Measurements from ENCODE around the gene RAP1GAP.

Gene RAP1GAP

GRCh38 chr1:21661886-21662285 lies 7.3 kb downstream of the RAP1GAP start:
- DNase-seq: no peak

DNA sequence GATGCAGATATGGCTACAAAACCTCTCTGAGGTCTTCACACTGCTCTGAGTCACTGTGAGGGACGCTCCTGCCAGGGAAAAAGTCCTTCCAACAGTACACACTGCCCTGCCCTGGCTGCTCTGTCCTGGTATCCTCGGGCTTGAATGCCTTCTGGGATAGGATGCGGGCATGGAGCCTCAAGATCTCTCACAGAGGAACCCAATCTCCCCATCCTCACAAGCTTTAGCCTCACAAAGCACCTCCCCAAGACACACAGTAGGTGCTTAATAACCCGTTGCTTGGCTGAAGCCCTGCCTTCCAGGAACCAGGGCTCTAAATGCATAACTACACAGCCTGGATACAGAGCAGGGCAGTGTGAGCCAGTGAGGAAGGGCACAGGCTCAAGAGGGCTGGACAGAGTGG lies 9.2 kb downstream of the RAP1GAP start:
- no peak for DNase-seq

GRCh38 chr1:21659099-21659923 lies 9.8 kb downstream of the RAP1GAP start:
- peak; percentile 33 for DNase-seq

DNA sequence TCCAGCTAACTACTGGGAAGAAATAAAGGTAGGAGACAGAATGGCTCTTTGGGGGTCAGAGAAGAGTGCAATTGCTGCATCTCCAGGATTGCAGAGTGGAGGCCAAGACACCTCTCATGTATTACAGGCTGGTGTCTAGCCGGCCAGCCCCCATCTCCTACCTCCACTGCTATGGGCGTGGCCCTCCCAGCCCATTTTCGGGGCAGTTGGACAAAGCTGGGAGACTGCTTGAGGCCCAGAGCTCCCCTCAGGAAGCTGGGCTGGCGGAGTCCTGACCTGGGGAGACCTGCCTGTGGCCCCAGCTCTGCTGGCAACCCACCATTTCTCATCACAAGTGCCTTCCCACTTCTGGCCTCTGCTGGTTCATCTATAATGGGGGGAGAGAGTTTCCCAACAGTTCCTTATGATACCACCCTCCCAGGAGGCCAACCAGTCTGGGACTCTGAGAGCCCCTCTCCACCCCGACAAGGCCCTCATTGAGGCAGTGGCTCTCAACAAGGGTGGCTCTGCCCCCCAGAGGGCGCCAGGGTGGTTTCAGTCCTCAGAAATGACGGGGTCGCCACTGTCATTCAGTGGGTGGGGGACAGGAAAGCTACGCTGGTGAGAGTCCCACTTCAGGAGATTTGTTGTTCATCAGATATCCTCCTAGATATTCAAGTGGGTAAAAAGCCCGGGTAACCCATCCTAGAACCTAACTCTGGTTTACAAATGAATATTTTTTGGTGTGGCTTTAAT lies 11.5 kb downstream of the RAP1GAP start:
- no peak for DNase-seq

DNA sequence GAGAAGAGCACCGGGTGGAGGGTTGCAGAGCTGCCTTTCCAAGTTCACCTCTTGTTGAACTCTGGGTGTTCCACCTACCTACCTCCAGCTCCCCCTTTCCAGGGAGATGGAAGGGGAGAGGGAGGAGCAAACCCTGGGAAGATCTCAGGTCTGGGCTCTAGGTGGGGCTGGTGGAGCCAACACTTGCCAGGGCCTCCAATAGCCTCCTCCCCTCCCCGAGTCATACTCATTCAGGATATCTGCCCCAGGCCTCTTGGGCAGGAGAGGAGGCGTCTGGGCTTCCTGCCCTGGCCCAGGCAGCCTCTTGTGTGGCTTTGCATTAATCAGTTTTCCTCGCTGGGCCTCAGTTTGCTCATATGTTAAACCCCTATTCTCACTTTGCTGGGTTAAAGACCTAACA lies 13.4 kb downstream of the RAP1GAP start:
- no peak for DNase-seq

DNA sequence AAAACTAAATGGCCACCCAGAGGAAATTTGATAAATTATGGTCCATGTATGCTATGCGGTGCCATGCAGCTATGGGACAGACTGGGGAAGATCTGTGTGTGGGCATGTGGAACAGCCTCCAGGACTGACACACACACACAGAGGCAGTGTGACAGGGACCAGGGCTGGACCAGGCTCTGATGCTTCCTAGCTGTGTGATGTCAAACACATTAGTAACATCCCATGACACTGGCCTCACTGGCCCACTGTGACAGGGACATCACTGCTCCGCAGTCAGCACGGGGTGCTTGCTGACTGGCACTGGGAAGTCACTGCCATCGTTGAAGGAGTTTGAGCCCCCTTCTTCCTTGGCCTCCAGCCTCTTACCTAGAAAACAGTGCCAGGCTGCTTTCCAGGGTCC lies 13.9 kb downstream of the RAP1GAP start:
- no peak for DNase-seq

- DNase-seq: no peak
Observed at GRCh38 chr1:21654209-21654608, 14.9 kb downstream of the RAP1GAP start.

DNA sequence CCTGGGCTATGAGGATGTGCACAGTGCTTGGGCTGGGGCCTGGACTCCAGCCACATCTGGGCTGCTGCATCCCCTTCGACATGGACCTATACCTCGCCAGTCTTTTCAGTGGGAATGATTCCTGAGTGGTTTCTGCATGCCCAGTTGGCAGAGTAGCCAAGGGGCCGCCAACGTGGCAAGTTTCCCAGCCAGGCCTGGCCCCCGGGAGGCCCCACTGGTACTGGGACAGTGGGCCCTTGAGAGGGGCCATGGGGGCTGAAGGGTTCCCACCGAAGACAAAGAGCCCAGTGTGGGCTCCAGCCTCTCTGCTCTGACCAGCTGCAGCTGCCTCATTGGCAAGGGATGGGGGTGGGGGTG lies 15.4 kb downstream of the RAP1GAP start:
- DNase-seq: no peak

DNA sequence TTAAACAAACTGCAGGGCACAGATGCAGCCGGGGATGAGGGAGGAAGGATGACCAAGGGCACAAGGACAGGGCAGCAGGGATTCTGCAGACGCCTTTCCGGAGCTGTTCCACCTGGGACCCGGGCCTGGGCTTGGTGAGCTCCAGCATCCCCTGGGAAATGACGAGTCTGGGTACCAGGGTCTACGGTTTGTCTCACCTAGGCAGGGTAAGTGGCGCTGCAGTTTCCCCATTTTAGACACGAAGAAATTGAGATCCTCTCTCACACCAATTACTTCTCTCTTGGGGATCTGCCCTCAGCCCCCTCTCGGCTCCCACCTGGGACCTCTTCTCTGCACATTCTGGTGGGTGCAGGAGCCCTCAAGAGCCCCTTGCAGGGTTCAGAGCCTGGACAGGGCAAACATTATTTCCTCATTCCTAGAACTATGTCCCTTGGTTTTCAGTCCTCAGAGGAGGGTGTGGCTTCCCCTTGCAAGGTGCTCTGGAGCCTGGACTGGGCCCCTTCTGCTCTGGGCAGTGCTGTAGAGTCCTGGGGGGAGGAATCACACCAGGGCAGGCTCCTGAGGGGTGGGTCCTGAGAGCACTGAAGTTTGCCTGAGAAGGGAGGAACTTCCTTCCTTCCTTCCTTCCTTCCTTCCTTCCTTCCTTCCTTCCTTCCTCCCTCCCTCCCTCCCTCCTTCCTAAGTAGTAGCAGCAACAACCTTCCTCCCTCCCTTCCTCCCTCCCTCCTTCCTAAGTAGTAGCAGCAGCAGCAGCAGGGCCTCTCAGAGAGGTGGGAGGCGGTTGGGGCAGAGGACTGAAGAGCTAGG lies 16.0 kb downstream of the RAP1GAP start:
- DNase-seq: no peak

DNA sequence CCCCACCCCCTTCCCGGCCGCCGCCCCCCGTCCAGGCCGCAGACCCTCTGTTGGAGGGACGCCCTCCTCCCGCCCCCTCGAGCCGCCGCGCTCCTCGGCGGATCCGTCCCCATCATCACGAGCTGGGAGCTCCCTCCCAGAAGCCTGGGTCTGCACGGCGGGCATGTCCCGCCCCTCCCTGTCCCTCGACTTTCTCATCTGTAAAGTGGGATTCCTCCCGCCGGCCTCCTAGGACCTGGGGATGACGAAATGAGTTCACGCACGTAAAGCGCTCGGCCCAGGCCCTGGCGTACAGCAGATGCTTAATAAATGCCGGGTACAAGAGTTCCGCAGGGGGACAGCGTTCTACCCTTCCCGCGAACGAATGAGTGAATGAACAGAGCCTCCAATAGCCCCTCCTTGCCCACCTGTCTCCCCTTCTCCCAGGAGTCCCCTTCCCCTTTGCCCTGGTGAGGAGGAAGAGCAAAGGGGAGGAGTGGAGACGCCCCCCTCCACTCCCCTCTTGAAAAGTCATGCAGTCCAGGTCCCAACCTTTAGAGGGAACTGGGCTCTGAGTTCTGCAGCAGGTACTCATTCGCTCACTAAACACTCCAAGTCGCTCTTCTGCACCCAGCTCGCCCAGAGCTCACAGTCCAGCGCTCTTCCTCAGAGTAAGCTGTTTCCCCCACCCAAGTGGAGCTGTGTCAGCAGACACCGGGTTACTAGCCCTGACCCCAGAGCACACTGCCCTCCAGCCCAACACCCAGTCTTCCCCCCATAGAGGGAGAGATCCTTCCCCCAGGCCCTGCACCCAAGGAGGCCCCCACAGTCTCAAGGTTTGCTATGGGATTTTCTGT lies 16.8 kb downstream of the RAP1GAP start:
- DNase-seq: no peak

GRCh38 chr1:21651214-21652042 lies 17.7 kb downstream of the RAP1GAP start:
- no peak for DNase-seq

GRCh38 chr1:21650400-21650799 lies 18.8 kb downstream of the RAP1GAP start:
- DNase-seq: no peak

DNA sequence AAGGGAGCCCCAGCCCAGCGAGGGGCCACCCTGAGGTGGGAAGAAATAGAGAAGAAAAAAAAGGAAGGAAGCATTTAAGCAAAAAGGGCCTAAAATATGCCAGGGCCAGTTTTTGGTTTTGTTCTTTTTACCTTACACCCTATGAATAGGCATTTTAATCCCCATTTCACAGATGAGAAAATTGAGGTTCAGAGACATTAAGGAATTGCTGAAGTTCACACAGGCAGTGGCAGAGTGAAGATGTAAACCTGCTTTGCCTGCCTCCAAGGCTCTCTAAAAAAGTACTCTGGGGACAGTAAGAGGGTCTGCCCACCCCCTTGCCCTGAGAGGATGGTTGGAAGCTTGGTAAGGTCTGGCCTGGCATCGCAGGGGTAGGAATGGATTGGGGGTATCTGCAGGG lies 19.8 kb downstream of the RAP1GAP start:
- DNase-seq: no peak

DNA sequence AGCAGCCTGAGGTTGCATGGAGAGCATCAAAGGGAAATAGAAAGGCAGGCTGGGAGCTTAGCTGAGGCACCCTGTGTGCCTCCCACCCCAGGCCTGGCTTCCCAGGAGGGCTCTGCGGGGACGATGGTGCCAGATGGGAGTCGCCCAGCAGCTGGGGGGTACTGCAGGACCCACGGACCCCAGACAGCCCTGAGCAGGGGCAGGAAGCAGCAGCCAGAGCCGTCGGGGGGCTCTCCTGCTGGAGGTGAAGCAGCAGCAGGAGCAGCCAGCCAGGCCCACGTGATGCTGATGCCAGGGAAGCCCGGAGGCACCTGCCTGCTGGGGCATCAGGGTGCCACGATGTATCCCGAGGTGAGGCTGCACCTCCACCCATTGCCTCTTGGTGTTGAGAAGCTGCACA lies 20.4 kb downstream of the RAP1GAP start:
- DNase-seq: no peak

DNA sequence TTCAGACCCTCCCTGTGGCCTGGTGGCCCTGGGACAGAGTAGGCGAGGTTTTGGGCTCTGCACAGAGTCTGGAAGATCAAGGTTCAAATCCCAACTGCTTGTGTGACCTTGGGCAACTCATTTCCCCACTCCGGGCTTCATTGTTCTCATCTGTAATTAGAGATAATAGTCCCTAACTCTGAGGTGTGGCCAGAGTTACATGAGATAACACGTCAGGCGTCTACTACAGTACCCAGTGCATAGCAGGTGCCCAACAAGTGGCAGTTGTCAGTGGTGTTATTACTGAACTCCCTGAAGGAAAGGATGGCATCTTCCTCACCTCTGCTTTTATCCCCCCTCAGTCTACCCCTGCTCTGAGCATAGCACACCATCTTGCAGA lies 20.8 kb downstream of the RAP1GAP start:
- no peak for DNase-seq

DNA sequence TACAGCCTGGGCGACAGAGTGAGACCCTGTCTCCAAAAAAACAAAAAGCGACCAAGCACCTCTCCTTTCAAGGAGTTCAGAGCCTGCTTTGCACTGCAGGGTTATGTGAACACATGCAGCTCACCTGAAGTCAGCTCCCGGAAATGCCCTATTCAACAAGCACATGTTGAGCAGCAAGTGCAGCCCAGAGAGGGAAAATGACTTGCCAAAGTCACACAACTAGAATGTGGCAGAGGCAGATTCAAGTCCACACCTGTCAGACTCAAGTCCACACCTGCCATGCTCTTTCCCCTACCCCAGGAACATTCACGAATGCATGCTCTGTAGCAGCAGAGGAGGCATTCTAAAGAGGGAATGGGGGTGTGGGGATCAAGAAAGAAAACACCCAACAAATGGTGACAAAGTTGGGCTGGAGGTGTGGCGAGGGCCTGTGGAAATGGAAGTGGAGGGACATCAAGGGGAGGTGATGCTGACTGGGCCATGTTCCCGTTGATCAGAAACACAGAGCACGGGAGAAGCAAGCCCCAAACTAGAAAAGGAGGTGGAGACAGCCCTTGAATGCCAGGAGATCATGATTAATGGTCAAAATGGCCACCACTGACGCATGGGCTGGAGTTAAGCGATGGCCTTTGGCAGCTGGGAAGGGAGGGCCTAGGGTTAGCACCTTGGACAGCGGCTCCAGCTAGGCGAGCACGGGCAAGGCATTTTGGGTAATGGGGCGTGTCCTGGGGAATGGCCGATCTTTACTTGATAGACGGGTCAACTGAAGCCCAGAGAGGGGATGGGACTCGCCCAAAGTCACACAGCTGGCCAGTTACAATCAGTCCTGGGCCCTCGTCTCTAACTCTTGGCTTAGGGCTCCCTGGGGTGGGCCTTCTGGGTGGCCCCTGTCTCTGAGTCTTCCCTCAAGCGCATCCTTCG lies 21.5 kb downstream of the RAP1GAP start:
- DNase-seq: no peak

DNA sequence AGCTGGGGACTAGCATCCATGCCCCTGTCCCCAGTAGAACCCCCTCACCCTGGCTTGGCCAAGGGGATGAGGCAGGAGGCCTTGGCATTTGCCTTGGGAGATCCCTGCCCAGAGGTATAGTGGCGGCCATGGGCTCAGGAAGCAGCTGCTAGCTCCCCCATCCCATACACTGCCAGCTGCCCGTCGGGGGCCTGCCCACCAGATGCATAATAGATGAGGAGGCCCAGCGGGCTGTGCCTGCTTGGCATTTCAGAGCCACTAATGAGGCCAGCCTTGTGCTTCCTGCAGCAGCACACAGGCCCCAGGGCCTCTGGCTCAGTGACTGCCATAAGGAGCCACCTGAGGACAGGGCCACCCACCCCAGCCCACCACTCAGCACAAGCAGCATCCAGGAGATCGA lies 23.6 kb downstream of the RAP1GAP start:
- no peak for DNase-seq

DNA sequence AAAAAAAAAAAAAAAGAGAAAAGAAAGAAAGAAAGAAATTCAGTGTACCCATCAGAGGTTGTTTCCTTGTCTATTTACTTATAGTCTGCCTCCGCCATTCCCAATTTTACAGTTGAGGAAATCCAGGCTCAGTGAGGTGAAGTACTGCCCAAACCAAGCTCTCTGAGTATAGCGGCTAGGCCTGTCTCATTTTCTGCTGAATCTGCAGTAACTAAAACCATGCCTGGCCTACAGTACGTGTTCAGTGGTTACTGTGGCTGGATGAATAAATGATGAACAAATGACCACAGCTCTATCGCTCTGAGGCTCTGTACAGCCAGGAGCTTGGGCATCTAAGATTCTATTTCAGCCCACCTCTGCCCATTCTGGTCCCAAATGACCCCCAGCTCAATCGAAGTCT lies 24.3 kb downstream of the RAP1GAP start:
- no peak for DNase-seq

DNA sequence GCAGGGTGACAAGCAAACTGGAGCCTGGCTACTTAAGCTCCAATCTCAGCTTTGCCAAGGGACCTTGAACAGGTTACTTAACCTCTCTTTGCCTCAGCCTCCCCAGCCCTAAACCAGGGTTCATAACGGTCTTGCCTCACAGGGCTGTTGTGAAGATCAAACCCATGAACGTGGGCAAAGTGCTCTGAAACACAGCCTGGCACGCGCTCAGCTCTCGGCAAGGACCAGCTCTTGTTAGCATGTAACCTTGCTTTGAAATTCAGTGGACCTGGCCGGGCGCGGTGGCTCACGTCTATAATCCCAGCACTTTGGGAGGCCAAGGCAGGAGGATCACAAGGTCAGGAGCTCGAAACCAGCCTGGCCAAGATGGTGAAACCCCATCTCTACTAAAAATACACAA lies 24.8 kb downstream of the RAP1GAP start:
- no peak for DNase-seq

DNA sequence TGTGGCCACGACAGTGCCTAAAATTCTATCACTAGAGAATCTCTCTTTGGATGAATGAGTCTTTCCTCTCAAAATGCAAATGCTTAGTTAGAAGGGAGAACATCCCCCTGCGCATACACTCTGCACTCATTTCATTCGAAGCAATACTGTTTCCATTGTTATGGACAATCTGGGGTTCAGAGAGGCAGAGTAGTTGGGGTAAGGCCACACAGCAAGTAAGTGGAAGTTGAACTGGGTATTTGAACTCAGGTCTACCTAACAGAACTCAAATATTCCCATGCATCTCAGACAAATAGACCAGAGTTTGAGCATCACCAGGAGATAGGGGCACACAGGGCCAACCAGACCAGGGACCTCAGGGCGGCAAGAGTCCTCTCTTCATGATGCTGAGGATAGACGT lies 25.5 kb downstream of the RAP1GAP start:
- DNase-seq: no peak

Data from NCI-H2081 treated with DMSO at 0.1 percent for 48 hours (cell line).